Measurements from ENCODE around the gene PLOD3. TPM values are rescaled to one million over a fixed set of nuclear protein-coding genes. Genes with fewer than 3 reads are reported as not detected.
A peak's percentile ranks its signal among the peaks of the same experiment; 100 is the strongest.

PLOD3 gene
- total RNA-seq, 1 donor from 2014 or later, result 40.0 TPM

- intact Hi-C loops (cut with micrococcal nuclease), result loop anchor here (1.0 to 10.0 kb wide), 5 partner anchors 8 to 1750 kb away; partner anchors contain the start of genes COPS6, PPP1R35, ZKSCAN5 and ZNF3
- Mint-ChIP-seq H3K4me3 (peak overlapping the region; percentile 100), H3K36me3 (ENCODE audit: low read depth) (peaks cover 25% of the 10 kb centered on the region), H3K9me3 (no peaks in the 10 kb centered on the region), H3K4me1 (peaks cover 29% of the 10 kb centered on the region), H3K27ac (peak overlapping the region; percentile 96), H3K27me3 (peaks cover 8% of the 10 kb centered on the region)
- ATAC-seq (ENCODE audit: low read depth), result peak; percentile 100
- POLR2A ChIA-PET, result interaction anchor here (0.6 to 3.8 kb wide), 15 partner anchors 8 to 1201 kb away, joined by 3 to 23 read pairs (median 4); partner anchors contain the start of genes AP1S1, CLDN15, IFT22 and PLOD3
- DNase-seq, result peak; percentile 98
- TF ChIP-seq CTCF (IDR thresholded peaks at IDR 0.05), result no peak
- CTCF ChIA-PET, result interaction anchor here (1.1 to 1.9 kb wide), 4 partner anchors 8 to 108 kb away, joined by 4 to 7 read pairs (median 6); no protein-coding TSS in a partner anchor
Observed at GRCh38 chr7:101251871-101252659, 34.7 kb upstream of the PLOD3 start.

DNA sequence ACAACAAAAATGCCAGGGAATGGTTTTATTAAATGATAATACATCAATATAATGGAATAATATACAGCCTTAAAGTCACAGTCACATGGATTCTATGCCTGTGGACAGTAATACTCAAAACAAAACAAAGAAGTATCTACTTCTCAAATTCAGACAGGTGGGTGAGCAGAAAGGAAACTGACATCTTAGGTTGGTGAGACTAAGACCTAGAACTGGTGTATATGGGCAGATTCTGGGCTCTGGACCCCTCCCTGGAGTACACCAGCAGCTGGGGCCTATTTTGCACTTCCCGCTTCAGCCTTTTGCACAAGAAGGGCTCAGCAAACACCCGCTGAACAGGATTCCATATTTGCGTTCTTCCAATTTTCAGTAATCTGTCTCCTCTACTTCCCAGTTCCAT, 32.9 kb upstream of the PLOD3 start:
- Mint-ChIP-seq H3K9me3 (no peaks in the 10 kb centered on the region), H3K27ac (peak overlapping the region; percentile 46), H3K36me3 (ENCODE audit: low read depth) (peaks cover 30% of the 10 kb centered on the region), H3K4me1 (peaks cover 35% of the 10 kb centered on the region), H3K4me3 (peak overlapping the region; percentile 100), H3K27me3 (no peaks in the 10 kb centered on the region)
- ChIA-PET CTCF (no interaction called here), POLR2A (interaction anchor here (0.6 to 0.7 kb wide), 2 partner anchors 9 to 398 kb away, joined by 3 to 4 read pairs; no protein-coding TSS in a partner anchor)
- intact Hi-C loops (cut with micrococcal nuclease), result loop anchor here (5.0 to 10.0 kb wide), 3 partner anchors 816 to 1748 kb away; partner anchors contain the start of genes COPS6, PPP1R35, ZKSCAN5 and ZNF3
- ATAC-seq (ENCODE audit: low read depth), result no peak
- DNase-seq, result no peak
- TF ChIP-seq CTCF (IDR thresholded peaks at IDR 0.05), result no peak

DNA sequence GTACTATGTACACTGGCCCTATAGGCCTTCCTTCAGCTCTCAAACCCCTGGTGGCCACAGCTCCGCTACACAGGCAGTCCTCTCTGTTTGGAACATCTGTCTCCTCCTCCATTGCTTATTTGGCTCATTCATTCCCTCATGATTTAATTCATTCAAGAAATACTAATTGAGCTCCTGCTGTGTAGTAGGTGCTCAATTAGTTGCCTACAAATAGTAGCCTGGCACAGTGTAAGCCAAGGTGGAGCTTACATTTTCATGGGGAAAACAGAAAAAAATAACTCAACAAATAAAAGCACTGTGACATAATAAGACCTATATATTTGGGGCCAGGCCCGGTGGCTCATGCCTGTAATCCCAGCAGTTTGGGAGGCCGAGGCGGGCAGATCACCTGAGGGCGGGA, 30.9 kb upstream of the PLOD3 start:
- H3K27me3 Mint-ChIP-seq, result no peaks in the 10 kb centered on the region
- no peaks in the 10 kb centered on the region for H3K9me3 Mint-ChIP-seq
- no peak overlapping the region for H3K27ac Mint-ChIP-seq
- H3K36me3 Mint-ChIP-seq (ENCODE audit: low read depth), result peaks cover 35% of the 10 kb centered on the region
- DNase-seq (no peak), ATAC-seq (ENCODE audit: low read depth) (no peak)
- POLR2A ChIA-PET, result no interaction called here
- CTCF ChIA-PET, result interaction anchor here (1.1 kb wide), 1 partner anchor 34 kb away, joined by 4 read pairs; no protein-coding TSS in a partner anchor
- H3K4me3 Mint-ChIP-seq, result no peak overlapping the region
- intact Hi-C loops (cut with micrococcal nuclease), result no loop called here
- no peak for TF ChIP-seq CTCF (IDR thresholded peaks at IDR 0.05)
- H3K4me1 Mint-ChIP-seq, result peaks cover 52% of the 10 kb centered on the region

- TF ChIP-seq CTCF (IDR thresholded peaks at IDR 0.05), result no peak
- intact Hi-C loops (cut with micrococcal nuclease), result loop anchor here (2.0 kb wide), 3 partner anchors 38 to 76 kb away; partner anchors contain the start of gene IFT22
- Mint-ChIP-seq H3K27ac (peak overlapping the region; percentile 95), H3K4me1 (peaks cover 46% of the 10 kb centered on the region), H3K9me3 (no peaks in the 10 kb centered on the region), H3K36me3 (ENCODE audit: low read depth) (peaks cover 35% of the 10 kb centered on the region), H3K4me3 (peak overlapping the region; percentile 95), H3K27me3 (no peaks in the 10 kb centered on the region)
- CTCF ChIA-PET, result interaction anchor here (0.9 to 4.9 kb wide), 4 partner anchors 28 to 106 kb away, joined by 3 to 55 read pairs (median 20); partner anchors contain the start of genes PLOD3 and ZNHIT1
- POLR2A ChIA-PET, result interaction anchor here (0.6 to 3.0 kb wide), 4 partner anchors 28 to 1629 kb away, joined by 3 to 44 read pairs (median 6); partner anchors contain the start of genes PLOD3, SRRT, VGF and ZNHIT1
- DNase-seq, result no peak
- ATAC-seq (ENCODE audit: low read depth), result no peak
Observed at GRCh38 chr7:101245147-101245668, 27.8 kb upstream of the PLOD3 start.
